Activated T-helper 9 cell treated with anti-CD3 and anti-CD28 coated beads, Interleukin-2, amount 50 U/mL, for 16 hours (primary cell): ENCODE data around the gene DTL.

Experiments
- DNase-seq: peaks from one replicate; pipeline ENCODE4 v3.0.0-alpha.2; 2020; ENCODE audit warnings: low read depth

The DTL gene

DNA sequence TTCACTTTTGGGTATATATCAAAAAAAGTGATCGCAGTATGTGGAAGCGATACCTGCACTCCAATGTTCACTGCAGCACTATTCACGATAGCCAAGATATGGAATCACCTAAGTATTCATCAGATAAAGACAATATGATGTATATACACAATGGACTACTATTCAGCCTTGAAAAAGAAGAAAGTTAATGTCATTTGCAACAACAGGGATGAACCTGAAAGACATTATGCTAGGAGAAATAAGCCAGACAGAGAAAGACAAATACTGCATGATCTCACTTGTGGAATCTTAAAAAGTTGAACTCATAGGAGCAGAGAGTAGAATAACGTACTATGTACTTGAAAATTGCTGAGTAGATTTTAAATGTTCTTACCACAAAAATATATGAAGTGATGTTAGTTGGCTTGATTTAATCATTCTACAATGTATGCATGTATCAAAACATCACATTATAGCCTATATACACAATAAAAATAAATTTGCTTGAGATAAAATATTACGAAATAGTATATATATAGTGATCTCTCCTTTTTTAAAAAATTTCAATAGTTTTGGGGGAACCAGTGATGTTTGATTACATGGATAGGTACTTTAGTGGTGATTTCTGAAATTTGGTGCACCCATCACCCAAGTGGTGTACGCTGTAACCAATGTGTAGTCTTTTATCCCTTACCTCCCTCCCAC, 56.0 kb downstream of the DTL start:
- DNase-seq, result no peak

DNA sequence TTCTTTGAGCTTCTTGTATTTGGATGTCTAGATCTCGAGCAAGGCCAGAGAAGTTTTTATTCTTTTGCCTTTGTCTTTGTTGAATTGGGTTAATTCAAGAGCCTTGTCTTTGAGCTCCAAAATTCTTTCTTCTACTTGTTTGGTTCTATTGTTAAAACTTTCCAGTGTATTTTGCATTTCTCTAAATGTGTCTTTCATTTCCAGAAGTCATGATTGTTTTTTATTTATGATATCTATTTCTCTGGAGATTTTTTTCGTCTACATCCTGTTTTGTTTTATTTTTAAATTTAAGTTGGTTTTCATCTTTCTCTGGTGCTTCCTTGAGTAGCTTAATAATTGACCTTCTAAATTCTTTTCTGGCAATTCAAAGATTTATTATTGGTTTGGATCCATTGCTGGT, 61.8 kb downstream of the DTL start:
- DNase-seq, result no peak

DNA sequence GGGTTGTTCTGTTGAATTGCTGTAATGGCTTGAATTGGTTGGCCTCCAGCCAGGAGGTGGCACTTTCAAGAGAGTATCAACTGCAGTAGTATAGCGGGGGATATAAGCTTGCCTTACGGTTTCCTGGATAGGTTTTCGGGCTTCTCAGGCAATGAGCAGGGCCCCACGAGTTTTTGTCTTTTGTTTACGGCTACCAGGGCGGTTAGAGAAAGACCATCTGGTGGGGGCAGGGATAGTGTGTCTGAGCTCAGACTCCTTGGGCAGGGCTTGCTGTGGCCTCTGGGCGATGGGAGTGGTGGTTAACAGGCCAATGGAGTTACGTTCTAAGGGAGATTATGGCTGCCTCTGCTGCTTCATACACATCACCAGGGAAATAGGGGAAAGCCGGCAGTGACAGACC, 62.8 kb downstream of the DTL start:
- DNase-seq, result no peak

DNA sequence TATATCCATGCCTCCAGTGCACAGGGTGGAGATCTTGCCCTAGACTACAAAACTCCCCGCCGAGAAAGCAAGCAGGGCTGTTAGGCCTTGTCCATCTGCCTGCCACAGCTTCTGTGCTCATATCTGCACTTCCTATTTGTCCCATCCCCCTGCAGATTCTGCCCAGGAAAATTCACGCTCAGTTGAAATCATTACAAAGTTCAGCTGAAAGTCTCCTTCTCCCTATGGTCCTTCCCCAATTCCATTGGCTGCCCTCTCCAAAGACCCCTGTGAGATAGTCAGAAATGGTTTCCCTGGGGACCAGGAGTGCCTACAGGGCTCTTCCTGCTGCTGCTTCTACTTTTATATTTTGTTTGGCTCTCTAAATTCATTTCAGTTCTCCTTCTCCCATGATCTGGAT, 63.2 kb downstream of the DTL start:
- DNase-seq, result no peak

DNA sequence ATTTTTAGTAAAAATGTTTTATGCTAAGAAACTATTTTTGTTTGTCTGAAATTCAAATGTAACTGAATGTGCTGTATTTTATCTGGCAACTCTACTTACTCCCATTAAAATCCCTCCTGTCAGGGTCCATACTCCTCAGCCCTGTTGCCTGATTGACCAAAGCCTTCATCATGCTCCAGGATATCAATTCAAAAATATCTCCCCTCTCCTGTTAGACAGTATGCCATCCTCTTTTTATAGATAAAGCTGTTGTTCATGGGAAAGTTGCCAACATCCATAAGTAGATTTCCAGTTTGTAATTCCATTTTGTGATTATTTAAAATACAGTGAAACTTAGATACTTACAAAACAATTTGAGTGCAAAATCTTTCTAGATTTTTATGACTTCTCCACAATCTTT, 65.7 kb downstream of the DTL start:
- no peak for DNase-seq

DNA sequence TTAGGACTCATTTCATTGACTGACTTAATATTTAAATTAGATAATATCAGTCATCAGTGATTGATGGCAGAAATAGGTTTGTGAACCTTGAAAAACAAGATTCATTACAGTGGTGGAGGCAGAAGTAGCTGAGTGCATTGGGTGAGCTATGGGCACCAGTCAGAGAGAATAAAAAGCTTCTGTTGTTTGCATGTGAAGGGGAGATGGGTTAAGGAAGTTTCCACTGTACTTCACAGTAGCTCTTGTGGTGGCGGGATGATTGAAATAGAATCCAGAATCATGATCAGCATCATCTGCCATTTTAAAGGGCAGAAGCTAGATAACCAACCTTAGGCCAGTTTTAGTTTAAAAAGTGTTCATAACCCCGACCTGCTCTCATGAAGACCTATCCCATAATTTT, 66.2 kb downstream of the DTL start:
- DNase-seq, result no peak

DNA sequence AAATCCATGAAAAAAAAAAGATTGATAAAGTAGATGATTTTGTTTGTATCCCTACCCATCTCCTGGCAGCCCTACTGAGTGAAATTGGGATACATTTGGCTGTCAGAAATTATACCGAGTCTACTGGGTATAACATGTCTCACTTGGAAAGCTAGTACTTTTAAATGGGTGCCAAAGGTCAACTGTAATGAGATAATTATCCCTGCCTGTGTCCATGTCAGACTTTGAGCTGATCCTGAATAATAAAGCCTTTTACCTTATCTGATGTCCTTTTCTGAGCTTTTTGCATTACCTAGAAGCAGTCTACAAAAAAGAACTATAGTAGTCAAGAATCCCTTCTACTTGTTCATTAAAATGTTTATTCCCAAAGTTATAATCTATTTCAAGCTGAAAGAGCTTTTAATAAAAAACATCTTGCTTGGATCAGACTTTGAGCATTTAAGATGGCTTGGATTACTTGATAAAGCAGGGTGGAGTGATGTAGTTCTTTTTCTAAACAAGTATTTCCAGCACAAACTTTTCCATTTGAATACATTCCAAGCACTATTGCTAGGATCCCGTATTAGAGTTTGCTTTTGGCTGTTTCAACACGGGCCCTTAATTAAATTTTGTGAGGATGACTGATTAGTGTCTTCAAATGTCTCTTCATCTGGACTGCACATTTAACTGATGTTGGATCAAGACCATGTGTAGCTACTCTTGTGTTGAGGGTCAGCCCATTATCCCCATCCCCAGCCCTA, 69.2 kb downstream of the DTL start:
- DNase-seq, result no peak

DNA sequence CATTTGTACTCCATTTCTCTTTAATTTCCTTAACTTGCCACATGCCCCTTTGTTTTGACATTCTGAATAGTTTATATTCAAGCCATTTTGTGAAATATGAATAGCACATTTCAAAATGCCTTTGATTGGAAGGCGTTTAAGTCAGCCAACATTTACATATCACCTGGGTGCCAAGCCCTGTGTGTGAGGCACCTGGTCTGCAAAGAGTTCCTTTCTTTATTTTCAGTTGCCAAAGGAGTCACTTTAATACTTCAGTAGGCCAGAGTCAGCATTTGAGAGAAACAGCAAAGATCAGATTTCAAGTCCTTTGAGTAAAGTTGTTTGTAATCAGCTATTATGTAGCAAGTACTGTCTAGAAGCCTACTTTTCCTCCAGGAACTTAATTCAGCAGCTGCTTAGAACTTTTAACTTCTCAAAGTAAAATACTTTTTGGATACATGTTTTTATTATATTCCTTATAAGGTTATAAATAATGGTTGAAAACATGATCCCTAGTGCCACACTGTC, 70.8 kb downstream of the DTL start:
- no peak for DNase-seq

DNA sequence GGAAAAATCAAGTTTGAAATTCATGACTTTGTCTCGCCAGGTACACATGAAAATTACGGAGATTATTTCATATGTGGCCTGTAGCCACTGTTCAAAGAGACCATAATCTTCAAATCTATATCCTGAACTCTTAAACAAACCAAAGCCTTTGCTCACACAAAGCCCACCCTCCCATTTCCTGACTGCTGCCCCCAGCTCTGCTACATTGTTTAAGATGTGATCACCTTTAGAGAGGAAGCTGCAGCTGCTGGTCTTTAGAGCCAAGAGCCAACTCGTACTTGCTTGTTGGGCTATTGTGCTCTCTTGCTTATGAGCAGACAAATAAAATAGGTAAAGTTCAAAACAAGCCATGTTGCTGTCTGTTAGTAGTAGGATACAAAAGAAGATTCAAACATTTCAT, 71.9 kb downstream of the DTL start:
- no peak for DNase-seq

DNA sequence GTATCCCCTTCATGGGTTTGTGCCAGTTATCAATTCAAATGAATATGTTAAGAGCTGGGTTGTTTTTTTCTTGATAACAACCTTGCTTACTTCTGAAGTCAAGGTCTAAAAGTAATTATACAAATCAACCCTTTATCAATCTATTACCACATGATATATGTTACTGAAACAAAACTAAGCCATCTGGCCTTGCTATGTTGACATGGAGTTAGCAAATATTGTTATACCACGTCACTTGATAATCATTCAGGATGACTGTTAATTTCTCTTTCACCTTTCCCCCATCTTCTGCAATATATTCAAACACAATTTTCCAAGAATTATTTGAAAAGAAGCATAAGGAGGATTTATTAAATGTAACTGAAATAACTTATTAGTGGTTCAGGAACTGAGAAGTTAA, 72.6 kb downstream of the DTL start:
- DNase-seq, result no peak

DNA sequence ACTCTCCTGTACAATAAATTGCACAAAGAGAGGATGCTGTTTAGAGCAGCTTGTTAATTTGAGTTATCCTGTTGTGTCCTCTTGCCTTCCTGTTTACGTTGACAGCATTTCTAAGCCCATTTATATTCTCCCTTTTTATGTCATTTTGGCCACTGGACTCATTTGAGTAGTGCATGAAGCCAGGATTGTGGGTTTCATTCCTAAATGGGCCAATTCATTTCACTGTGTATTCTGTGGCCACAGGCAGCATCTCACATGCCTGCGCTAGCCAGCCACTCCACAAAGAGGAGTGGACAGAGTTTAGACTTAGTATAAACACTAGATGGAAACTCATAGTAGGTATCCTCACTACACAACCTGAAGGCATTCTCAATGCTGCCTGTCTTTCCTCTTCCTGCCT, 73.4 kb downstream of the DTL start:
- DNase-seq, result no peak

DNA sequence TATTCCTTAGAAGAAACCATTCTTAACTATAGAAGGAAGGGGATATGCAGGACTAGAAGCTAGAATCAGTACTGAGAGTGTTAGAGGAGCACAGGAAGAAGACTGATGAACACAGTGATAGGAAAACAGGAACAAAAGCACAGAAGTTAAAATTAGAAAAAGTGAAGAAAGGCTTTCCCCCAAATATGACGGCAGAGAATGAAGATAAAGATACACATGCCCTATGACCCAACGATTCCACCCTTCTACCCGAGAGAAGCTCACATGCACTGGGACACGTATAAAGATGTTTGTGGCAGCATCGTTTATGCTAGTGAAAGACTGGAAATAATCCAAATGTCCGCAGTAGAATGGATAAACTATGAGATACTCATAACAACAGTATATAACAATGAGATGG, 74.2 kb downstream of the DTL start:
- DNase-seq, result no peak

DNA sequence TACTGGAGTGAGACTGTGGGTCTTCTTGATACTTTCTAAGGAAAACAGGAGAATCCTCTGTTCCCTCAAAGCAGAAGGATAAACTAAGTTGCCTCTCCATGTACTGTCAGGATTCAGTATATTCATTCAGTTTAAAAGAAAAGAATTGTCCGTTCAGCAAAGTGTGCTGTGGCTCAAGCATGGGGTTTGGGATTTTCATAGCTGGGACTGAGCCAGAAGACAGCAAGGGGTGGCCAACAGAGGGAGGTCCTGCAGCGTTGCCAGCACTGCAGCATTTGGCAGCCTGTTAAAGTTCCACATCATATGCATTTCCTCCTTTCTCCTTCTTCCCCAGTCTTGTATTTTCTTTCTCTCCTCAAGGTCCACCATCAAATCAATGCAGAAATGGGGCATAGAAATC, 75.1 kb downstream of the DTL start:
- no peak for DNase-seq

DNA sequence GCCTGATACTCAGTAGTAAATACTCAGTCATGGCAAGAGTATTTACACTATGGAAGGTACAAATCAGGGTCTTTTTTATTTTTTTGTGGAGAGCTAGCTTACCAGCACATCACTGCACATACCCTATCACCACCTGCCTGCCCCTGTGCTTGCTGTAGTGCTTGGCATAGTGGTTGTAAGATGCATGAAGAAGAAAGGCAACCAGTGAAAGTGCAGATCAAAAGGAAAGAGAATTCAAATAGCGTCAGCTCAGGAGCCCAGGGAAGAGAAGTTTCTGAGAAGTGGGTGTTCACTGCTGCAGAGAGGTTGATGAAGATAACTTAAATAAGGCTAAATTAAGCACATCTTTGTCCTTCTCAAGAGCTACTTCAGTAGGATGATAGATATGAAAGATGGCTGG, 76.0 kb downstream of the DTL start:
- no peak for DNase-seq

DNA sequence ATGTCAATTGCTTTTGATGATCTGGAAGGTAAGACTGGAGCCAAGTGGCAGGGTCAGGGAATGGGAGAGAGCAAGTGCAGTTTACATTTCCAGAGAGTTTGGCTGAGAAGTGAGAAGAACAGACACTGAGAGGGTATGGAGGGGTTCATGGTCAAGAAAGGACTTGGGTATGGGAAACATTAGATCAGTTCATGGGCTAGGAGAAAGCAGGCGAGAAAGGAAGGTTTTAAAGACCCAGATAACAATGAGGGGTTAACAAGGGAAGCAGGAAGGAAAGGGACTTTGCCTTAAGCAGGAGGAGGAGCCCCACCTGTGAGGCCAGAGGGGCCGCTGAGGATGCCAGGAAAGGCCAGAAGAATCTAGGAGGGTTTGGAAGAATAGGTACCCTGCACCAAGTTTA, 78.2 kb downstream of the DTL start:
- DNase-seq, result no peak

DNA sequence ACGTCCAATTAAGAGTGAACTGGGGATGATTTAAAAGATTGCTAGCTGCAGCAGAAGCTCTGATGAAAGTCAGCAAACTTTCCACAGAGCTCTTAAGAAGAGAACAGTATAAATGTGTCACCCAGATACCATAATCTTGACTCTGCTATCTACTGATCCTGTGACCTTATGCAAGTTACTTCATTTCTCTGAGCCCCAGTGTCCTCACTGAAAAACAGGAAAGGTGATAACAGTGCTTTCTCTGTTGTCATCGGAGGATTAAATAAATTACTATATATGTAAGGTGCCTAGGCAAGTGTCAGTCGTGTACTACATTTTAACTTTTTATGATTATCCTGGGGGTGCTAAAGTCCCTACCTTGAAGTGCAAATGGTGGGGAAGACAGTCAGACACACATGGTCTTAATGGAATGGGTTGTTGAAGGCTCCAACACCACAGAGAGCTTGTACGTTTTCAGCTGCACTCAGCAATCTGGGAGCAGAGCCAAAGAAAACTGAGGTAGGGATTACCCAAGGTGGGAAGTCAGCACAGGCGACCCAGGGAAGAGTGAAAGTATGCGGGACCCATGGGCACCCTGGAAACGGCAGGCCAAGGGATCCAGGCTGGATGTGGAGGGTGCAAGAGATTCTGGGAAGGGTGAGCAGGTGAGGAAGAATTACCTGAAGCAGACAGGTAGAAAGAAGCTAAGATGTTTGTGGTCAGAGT, 82.8 kb downstream of the DTL start:
- DNase-seq, result no peak

DNA sequence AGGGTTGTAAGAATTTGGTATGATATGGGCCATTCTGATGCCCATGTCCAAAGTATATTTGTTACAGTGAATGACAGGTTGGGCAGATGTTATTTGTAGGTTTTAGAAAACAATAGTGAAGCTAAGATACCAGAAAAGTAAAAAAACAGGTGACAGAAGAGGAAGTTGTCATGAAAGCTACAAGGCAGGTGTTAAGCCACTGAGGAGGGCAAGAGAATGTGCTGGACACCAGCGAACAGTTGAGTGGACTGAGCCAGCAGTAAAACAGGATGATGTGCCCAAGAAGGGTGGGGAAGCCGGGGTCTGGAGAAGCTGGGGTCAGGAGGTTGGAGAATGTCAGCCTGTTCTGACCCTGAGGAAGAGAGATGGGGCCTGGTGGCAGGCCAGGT, 83.3 kb downstream of the DTL start:
- no peak for DNase-seq

DNA sequence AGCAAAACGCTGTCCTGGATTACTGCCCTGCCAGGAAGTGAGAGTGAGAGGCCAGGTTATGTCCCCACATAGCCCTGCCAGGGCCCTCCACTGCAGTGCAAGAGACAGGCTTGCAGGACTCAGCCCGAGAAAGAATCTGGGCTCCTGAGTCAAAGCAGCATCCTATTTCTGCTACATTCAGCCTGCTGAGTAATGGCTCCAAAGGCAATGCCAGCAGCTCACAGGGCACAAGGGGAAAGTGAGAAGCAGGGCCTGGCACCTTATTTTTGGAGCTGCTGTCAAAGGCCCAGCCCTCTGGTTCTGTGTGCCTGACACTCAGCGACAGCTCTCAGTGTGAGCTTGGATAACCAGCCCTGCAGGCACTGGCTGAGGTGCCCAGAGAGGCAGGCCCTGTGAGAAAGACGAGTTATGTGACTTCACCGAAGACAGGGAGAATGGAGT, 83.9 kb downstream of the DTL start:
- no peak for DNase-seq

DNA sequence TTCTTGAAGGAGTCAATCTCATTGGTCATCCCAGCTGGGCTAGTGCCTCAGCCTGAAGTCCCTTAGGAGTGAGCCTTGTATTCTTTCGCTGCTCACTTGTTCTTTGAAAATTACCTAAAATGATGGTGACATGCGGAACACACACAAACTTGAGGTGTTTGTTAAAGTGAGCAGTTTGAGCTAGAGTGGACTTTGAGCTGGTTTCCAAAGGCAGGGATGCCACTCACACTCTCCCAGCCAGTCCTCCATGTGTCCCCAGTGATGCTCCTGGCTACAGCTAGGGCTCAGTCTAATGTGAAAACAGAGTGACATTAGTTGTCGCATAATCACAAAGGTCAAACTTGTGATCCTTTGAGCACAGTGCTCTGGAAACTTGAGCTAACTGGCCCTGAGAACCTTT, 84.3 kb downstream of the DTL start:
- no peak for DNase-seq

DNA sequence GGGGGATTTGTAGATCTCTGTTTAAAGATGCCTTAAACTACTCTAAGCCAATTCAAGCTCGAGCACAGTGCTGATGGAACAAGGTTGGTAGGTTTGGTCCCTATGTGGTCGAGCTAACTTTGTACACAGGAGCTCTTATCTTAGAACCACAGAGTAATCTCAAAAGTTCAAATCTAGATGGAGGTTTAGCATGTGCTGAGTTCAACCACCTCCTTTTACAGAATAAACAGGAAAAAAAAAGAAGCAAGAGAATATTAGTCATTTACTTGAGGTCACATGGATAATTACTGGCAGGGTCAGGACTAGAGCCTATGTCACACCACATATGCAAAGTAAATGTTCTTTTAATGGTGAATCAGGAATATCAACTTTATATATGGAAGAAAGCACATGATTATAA, 86.2 kb downstream of the DTL start:
- no peak for DNase-seq

DNA sequence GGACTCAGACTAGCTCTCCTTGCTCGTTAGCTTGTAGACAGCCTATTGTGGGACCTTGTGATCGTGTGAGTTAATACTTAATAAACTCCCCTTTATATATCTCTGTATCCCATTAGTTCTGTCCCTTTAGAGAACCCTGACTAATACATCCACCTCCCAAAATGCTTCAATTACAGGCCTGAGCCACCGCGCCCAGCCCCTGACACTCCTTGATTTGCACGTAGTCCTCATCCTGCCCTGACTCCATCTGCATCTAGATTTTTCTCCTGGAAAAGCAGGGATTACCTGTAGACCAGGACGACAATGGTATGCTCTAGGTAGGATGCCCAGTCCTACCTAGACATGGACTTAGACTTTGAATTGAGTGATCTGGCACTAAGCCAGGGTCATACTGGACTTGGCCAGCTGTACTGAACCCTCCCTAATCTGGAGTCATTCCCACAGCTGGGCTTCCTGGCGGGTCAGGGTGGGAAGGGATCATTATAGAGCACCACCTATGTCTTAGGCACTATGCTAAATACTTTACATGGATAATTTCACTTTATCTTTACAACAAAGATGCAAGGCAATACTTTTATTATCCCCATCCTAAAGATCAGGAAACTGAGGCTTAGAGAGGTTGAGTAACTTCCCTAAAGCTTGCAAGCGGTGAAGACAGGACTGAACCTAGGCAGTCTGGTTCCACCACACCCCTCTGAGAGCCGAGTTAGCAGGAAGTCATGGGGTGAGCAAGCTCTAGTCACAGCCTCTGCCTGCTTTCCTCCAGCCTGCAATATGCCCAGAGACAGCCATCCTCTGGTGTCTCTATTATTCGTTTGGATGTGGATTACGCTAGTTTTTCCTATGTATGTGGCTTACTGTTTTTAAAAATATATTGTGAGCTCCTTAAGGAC, 89.4 kb downstream of the DTL start:
- DNase-seq, result no peak

DNA sequence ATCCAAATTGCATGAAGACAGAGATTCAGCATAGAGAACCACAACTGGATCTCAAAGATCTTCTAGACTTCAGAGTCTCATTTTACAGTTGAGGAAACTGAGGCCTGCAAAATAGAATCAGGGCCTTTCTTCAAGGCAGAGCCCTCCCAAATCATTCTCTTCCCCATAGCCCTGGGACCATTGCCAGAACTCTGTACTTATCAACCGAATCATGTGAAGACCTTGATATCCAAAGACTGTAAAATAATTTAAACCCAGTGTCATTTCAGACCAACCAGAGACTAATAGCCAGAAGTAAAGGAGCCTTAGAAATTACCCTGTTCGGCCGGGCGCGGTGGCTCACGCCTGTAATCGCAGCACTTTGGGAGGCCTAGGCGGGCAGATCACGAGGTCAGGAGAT, 90.1 kb downstream of the DTL start:
- DNase-seq, result no peak
